ENCODE results near the gene RBBP6.

DNA sequence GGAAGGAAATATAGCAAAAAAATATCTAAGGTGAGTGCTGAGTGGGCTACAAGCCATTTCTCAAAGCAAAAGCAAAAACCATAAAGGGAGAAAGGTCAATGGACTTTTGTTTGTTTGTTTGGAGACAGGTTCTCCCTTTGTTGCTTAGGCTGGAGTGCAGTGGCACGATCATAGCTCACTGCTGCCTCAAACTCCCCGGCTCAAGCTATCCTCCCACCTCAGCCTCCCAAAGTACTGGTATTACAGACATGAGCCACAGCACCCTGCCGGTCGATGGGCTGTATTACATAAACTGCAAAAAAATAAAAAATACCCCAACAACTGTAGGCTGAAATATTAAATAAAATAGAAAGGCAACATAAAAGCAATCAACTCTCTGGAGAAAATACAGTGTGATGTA is 3.5 kb upstream of the RBBP6 start:
- TF ChIP-seq, protein P1, sequence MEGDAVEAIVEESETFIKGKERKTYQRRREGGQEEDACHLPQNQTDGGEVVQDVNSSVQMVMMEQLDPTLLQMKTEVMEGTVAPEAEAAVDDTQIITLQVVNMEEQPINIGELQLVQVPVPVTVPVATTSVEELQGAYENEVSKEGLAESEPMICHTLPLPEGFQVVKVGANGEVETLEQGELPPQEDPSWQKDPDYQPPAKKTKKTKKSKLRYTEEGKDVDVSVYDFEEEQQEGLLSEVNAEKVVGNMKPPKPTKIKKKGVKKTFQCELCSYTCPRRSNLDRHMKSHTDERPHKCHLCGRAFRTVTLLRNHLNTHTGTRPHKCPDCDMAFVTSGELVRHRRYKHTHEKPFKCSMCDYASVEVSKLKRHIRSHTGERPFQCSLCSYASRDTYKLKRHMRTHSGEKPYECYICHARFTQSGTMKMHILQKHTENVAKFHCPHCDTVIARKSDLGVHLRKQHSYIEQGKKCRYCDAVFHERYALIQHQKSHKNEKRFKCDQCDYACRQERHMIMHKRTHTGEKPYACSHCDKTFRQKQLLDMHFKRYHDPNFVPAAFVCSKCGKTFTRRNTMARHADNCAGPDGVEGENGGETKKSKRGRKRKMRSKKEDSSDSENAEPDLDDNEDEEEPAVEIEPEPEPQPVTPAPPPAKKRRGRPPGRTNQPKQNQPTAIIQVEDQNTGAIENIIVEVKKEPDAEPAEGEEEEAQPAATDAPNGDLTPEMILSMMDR (conservative IDR thresholded peaks at IDR 0.05), result no peak
- no peak for TF ChIP-seq EZH2 (IDR thresholded peaks at IDR 0.05; ENCODE audit: low read depth)

All from PC-9 (cell line).